NCI-H2107 (cell line): ENCODE measurements around the gene MAGEB16.

Experiments used
- DNase-seq: peaks from one replicate; lab custom pipeline; 2025; lab: John Stamatoyannopoulos, UW

MAGEB16 gene

GRCh38 chrX:35798042-35798441 lies at the start of gene MAGEB16:
TSS of gene MAGEB16 (plus strand) at chrX:35798342. CDS start at chrX:35802197, 3,855 bp downstream.
- DNase-seq: no peak

DNA sequence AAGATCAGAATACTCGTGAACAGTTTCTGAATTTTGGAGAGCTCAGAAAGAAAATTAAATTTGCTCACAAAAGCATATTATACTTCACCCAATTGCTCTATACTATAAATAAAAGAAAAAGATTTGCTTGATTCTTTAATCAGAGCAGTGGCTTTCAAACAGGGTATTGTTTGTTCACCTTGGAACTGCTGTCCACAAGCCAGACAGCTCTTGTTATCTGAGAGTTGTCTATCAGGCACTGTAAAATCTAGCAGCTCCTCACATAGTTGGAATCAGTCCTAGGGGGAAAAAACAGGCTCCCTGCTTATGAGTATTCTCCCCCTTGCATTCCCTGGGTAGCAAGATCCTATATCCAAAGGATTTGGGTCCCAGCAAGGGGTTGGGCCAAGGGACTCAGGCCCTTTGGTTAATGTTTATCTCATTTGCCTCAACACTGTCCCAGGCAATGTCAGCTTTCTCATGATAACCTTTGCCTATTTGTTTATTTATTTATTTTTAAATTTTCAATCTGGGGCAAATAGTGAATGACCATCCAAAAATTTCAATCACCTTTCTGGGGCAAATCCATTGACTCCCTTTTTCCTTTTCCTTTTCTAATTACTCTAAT lies 24.1 kb upstream of the MAGEB16 start:
- DNase-seq: no peak

DNA sequence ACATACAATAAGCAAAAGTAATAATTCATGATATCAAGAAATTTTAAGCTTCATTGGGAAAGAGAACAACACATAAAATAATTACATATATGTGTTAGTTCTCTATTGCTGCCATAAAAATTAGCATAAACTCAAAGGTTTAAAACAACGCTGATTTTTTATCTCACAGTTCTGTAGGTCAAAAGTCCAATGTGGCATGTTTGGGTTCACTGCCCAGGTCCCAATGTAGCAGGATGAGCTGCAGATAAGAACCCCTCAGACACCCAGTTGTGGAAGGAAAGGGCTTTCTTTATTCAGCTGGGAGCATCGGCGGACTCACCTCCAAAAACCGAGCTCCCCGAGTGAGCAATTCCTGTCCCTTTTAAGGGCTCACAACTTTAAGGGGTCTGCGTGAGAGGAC lies 13.1 kb upstream of the MAGEB16 start:
- no peak for DNase-seq

- no peak for DNase-seq
Observed at GRCh38 chrX:35786271-35786670, 11.9 kb upstream of the MAGEB16 start.

DNA sequence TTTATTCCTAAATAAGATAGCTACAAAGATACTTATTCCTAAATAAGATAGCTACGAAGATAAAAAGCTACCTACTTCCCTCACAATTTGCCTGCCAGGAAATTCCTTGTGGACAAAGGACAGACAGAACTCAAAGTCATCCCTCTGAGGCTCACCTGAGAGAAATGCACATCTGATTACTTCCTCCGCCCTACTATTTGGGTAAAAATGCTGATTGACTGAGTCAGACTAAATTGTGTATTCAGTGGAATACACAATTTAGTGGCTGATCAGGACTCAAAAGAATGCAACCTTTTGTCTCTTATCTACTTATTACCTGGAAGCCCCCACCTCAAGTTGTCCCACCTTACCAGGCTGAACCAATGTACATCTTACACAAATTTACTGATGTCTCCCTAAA lies 10.3 kb upstream of the MAGEB16 start:
- DNase-seq: no peak

DNA sequence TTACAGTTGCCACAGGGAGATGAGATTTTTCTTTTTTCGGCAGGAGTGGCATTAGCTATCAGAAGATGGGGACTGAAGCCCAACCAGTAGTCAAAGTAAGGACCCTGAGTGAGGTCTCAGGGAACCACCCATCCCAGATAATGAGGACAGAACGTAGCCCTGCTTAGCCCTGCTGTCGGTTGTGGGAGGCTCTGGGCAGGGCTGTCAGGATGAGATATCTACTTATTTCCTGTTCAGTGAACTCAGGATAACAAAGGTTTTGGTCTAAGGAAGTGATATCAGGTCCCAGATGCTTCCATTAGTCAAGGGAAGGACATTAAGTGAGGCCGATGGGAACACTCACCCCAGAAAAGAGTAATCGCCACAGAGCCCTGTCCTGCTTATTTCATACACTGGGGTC lies 2.3 kb downstream of the MAGEB16 start:
- no peak for DNase-seq

- no peak for DNase-seq
Observed at GRCh38 chrX:35809781-35810180, 11.6 kb downstream of the MAGEB16 start.

DNA sequence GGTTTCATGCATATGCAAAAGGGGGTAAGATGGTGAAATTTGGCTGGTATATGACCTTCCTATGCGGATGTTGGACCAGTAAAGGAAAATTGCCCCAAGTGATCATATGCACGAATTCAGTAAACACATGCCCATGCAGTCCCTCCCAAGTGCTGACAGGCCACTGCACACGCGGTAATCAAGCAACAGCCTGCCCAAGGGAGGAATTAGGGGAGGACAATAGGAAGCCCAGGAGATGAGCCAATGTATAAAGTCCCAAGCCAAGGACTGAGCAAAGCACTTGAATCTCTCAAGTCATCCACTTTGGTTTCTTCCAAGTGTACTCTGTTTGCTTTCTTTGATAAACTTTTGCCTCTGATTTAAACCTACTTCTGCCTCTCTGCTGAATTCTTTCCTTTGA lies 21.1 kb downstream of the MAGEB16 start:
- DNase-seq: no peak

GRCh38 chrX:35826503-35826902 lies 28.4 kb downstream of the MAGEB16 start:
- DNase-seq: no peak

DNA sequence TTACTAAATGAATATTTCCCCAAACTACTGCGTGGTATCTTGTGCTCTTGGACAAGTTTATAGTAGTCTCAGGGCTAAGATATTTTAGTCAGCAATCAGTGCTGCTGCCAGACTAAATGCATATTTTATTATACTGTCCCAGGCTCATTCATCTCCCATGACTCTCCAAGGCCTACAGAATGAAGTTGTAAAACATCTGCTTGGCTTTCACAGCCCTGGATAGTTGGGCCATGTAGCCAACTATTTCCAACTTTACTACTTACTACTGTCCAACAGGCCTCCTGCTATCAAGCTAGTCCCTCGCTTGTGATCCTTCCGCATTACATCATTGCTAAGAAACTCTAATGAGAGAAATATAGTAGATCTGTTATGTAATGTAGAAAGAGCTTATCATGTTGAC lies 31.4 kb downstream of the MAGEB16 start:
- no peak for DNase-seq

- no peak for DNase-seq
Observed at GRCh38 chrX:35841872-35842271, 43.7 kb downstream of the MAGEB16 start.

DNA sequence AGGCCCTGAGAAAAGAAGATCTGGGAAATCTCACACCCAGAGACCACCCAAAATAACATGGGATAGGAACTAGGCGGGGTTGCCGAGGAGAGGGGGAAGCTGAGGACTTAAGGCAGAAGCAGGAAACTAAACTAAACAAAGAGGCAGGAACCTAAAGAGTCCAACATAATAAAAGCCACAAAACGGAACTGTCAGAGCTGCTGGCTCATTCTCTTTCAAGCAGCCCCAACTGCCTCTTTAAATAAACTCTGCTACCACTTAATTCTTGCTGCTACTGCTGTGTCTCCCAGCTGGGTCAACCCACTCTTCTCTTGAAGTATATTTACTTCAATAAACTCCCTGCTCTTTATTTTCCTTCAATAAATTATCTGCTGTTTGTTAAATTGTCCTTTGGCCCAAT lies 44.5 kb downstream of the MAGEB16 start:
- DNase-seq: no peak

- DNase-seq: no peak
Observed at GRCh38 chrX:35847736-35848135, 49.6 kb downstream of the MAGEB16 start.
